GM18511 (cell line): ENCODE measurements around the gene C11orf52.
"Not testable (repeated sequence)": the region's sequence is repeated elsewhere in the genome, so short reads cannot be mapped to it uniquely, and the experiment has no call there.

Experiments used
- ATAC-seq: cut with Tn5 transposase; IDR thresholded peaks from one replicate; pipeline ENCODE4 v1.9.1; 2021; ENCODE audit warnings: mild to moderate bottlenecking, moderate library complexity; ENCODE audit not compliant: unreplicated experiment

The C11orf52 gene

GRCh38 chr11:111912535-111912934, 6.2 kb upstream of the C11orf52 start, which contains the start of gene HSPB2:
TSS of gene HSPB2 (plus strand) at chr11:111912734. CDS start at chr11:111912830, 96 bp downstream.
- no peak for ATAC-seq

GRCh38 chr11:111913031-111913861, 5.5 kb upstream of the C11orf52 start:
- no peak for ATAC-seq

- no peak for ATAC-seq
Measured at GRCh38 chr11:111913997-111914396, 4.7 kb upstream of the C11orf52 start.

- ATAC-seq = no peak
Measured at GRCh38 chr11:111916768-111917167, 1.9 kb upstream of the C11orf52 start.

GRCh38 chr11:111917312-111917711, 1.4 kb upstream of the C11orf52 start:
- no peak for ATAC-seq

- ATAC-seq = no peak
Measured at GRCh38 chr11:111917788-111918187, 925 bp upstream of the C11orf52 start.

GRCh38 chr11:111920908-111921307, 2.2 kb downstream of the C11orf52 start:
- no peak for ATAC-seq

GRCh38 chr11:111921541-111922230, 3.0 kb downstream of the C11orf52 start:
- ATAC-seq = no peak

- ATAC-seq = no peak
Measured at GRCh38 chr11:111922803-111923202, 4.1 kb downstream of the C11orf52 start.

- no peak for ATAC-seq
Measured at GRCh38 chr11:111923351-111923788, 4.7 kb downstream of the C11orf52 start.

- no peak for ATAC-seq
Measured at GRCh38 chr11:111923951-111924350, 5.2 kb downstream of the C11orf52 start.

GRCh38 chr11:111925953-111926352, 7.2 kb downstream of the C11orf52 start:
- no peak for ATAC-seq

- peak; percentile 92 for ATAC-seq
Measured at GRCh38 chr11:111926505-111927391, 8.0 kb downstream of the C11orf52 start.

GRCh38 chr11:111930472-111930871, 11.8 kb downstream of the C11orf52 start:
- no peak for ATAC-seq

- ATAC-seq = no peak
Measured at GRCh38 chr11:111932611-111932950, 13.9 kb downstream of the C11orf52 start.

GRCh38 chr11:111933176-111933575, 14.5 kb downstream of the C11orf52 start:
- ATAC-seq = not testable (repeated sequence)

GRCh38 chr11:111933872-111934271, 15.2 kb downstream of the C11orf52 start:
- ATAC-seq = no peak

GRCh38 chr11:111934306-111934705, 15.6 kb downstream of the C11orf52 start:
- no peak for ATAC-seq

GRCh38 chr11:111935317-111936039, 16.8 kb downstream of the C11orf52 start:
- no peak for ATAC-seq

- ATAC-seq = no peak
Measured at GRCh38 chr11:111936040-111936540, 17.4 kb downstream of the C11orf52 start.
